SU-DHL-6 (cell line): ENCODE data around the gene ASTN2.

Source experiments
- CTCF ChIP-seq: fragments of 200-600 bp; sonication (generic); IDR thresholded peaks from one replicate; pipeline ENCODE4 v1.5.1; 2017; ENCODE audit warnings: antibody characterized with exemption, mild to moderate bottlenecking, low read length, moderate library complexity; ENCODE audit not compliant: insufficient read depth, poor library complexity, severe bottlenecking
- EZH2phosphoT487 ChIP-seq: fragments of 200-600 bp; sonication (generic), shearing (Covaris generic); conservative IDR thresholded peaks from 2 replicates; pipeline ENCODE4 v1.6.1; 2018; ENCODE audit warnings: mild to moderate bottlenecking, antibody characterized with exemption, low read length, moderate library complexity, mixed read lengths

GRCh38 chr9:117122102-117122501 lies 292.8 kb downstream of the ASTN2 start:
- no peak for TF ChIP-seq CTCF
- TF ChIP-seq EZH2phosphoT487, result no peak
